ENCODE measurements around the gene NUP62.

GRCh38 chr19:49915271-49915670 is 14.0 kb downstream of the NUP62 start:
- TF ChIP-seq CTCF (IDR thresholded peaks at IDR 0.05): no peak
- no peak for TF ChIP-seq REST (IDR thresholded peaks at IDR 0.05; ENCODE audit: insufficient read depth in 1 of 2, low read depth in 2 of 2, low read length in 1 of 2)
- TF ChIP-seq TCF7L2 (IDR thresholded peaks at IDR 0.05; ENCODE audit: low read depth, low read length): no peak

All from Panc1 (cell line).